GM18511 (cell line): ENCODE data around the gene CENPK.
"Not testable (repeated sequence)": the region's sequence is repeated elsewhere in the genome, so short reads cannot be mapped to it uniquely, and the experiment has no call there.

Experiments
- ATAC-seq: cut with Tn5 transposase; IDR thresholded peaks from one replicate; pipeline ENCODE4 v1.9.1; 2021; ENCODE audit warnings: mild to moderate bottlenecking, moderate library complexity; ENCODE audit not compliant: unreplicated experiment

Gene CENPK

DNA sequence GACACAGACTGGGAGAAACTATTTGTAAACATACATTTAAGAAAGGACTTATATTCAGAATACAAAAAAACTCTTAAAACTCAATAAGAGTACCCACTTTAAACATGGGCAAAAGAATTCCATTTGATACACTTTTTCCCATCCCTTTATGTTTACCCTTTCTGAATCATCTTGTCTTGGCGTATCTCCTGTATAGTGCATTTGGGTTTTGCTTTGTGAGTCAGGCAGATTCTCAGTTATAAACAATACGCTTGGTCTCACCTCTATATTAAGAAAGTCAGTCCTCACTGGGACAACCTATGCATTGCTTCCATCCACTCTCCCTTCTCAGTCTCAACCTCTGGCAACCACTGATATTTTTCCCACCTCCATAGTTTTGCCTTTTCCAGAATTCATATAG, 54.0 kb downstream of the CENPK start:
- no peak for ATAC-seq

DNA sequence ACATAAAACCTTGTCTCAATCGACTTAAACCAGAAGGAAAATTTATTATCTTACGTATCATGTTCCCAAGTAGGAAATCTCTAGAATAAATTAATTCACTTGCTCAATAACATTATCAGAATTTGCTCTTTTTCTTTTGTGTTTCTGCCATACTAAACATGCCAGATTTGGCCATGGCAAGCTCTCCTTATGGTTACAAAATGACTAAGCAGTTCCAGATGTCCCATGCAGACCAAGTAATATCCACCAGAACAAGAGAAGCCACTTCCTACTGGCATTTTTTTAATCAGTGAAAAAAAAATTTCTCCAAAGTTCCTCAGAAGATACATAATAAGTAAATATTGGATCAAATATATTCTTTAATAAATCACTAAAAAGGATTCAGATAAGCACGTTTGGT, 56.0 kb downstream of the CENPK start:
- ATAC-seq = no peak

DNA sequence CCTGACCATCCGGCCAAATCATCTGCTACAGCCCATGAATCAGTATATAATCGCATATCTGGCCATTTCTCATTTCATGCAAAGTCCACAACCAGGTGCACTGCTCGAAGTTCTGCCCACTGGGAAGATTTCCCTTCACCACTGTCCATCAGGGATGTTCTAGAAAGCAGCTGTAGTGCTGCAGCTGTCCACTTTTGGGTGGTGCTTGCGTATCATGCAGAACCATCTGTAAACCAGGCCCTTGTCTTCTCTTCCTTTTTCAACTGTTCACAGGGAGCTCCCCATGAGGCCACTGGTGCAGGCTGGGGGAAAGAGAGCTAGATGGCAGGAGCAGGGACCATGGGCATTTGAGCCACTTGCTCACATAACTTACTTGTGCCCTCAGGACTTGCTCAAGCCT, 73.8 kb downstream of the CENPK start:
- ATAC-seq = no peak

DNA sequence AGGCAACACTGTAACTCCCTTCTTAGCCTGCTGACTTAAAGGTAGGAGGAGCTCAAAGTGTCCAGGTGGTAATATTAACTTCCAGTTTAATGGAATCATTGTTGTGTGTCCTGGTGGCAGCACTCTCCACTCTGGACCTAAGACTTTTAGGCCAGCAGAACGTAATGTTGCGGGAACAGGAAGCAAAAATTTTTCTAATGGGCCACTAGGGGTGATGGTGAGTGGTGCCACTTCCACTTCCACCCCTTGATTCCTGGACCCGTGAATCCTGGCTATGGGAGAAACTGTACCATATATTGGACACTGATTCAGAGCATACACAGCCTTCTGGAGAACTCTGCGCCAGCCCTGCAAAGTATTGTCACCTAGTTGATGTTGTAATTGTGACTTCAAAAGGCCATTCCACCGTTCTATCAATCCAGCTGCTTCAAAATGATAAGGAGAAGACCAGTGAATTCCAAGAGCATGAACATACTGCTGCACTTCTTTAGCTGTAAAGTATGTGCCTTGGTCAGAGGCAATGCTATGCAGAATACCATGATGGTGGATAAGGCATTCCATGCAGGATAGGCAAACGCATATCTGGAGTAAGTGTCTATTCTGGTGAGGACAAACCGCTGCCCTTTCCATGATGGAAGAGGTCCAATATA, 74.8 kb downstream of the CENPK start:
- ATAC-seq = not testable (repeated sequence)

DNA sequence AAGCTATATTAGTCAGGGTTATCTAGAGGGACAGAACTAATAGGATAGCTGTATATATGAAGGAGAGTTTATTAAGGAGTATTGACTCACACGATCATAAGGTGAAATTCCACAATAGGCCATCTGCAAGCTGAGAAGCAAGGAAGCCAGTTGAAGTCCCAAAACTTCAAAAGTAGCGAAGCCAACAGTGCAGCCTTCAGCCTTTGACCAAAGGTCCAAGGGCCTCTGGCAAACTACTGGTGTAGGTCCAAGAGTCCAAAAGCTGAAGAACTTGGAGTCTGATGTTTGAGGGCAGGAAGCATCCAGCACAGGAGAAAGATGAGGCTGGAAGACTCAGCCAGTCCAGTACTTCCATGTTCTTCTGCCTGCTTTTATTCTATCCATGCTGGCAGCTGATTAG, 76.2 kb downstream of the CENPK start:
- not testable (repeated sequence) for ATAC-seq

DNA sequence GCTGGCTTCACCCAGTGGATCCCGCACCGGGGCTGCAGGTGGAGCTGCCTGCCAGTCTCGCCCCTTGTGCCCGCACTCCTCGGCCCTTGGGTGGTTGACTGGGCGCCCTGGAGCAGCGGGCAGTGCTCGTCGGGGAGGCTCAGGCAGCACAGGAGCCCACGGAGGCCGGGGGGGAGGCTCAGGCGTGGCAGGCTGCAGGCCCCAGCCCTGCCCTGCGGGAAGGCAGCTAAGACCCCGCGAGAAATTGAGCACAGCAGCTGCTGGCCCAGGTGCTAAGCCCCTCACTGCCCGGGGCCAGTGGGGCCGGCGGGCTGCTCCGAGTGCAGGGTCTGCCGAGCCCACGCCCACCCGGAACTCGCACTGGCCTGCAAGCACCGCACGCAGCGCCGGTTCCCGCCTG, 77.6 kb downstream of the CENPK start:
- ATAC-seq = no peak

DNA sequence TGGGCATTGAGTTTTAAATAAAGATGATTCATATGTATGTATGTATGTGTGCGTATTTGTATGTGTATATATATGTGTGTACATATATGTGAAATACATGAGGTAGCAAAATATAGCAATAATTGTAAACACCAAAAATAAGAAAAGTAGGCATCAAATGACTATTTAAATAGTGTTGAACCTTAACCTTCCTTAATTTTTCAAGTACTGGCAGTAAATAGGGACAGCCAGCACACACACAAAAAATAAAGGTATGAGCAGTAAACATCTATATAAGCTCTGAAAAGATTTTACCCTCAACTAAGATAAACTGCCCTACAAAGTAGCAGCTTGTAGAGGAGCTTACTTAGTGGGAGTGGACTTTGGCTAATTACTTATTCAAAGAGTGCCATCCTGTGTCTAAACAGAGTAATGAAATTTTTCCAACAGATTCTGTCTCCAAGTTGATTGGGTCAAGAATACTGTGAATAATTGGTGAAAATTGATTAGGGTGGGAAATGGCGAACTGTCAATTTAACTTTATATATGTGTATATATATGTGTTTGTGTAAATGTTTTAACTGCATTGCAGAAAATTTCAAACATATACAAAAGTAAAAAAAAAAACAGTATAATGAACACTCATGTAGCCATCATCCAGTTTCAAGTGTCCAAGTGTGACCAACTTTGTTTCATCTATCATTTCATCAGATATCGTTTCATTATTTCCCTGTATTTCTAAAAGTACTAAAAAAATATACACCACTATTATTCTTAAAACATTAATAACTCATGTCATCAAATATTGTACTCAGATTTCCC, 79.2 kb downstream of the CENPK start:
- ATAC-seq = peak; percentile 47

DNA sequence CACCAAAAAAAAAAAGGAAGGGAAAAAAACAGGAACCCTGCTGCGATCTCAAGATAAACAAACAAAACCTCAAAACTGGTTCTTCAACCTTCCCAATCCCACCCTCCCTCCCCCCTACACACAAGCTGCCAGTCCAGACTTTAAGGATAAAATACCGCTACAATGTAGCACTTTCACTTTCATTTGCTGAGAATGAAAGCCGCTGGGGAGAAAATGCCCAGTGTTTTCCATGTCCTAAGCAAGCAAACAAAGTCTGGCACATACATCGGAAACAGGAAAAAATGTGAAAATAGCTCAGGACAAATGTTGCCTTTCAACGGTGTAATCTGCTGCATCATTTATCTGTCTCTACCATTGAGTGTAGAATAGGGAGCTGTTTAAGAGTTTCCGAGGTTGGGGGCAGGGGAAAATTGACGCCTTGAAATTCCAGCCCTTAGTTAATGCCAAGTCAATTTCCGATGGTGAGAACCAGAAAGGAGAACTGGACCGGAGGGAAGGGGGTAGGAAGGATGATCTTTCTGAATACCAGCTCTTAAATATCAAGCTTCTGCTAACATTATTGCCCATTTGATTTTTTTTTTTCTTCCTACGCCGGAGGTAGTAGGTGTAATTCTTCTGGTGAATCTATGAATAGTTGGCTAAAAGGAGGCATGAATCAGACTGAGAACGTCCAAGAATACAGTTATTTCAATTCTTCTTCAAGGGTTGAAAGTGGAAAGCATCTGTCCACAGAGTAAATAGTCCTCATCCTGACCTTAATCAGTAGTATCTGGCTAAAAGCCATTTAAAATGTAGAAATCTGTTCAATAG, 80.0 kb downstream of the CENPK start:
- no peak for ATAC-seq

DNA sequence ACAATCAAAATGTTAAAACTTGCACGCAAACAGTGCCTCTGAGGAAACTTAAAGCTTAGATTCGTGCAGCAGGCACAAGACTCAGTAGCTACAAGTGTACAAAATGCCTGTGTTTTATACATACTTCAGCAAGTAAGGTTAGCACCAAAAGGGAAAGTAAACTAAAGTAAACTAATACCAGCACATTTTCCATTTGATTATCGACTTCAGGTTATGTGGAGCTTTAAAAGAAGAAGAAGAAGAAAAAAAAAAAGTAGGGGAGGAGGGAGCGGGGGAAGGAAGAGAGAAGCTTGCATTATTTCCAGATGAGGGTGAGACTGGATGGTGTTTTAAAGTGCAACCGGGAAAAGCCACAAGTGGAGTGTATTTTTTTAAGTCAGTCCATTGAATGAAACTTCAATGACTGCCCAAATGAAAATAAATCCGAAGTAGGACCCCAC, 80.7 kb downstream of the CENPK start:
- peak; percentile 12 for ATAC-seq

DNA sequence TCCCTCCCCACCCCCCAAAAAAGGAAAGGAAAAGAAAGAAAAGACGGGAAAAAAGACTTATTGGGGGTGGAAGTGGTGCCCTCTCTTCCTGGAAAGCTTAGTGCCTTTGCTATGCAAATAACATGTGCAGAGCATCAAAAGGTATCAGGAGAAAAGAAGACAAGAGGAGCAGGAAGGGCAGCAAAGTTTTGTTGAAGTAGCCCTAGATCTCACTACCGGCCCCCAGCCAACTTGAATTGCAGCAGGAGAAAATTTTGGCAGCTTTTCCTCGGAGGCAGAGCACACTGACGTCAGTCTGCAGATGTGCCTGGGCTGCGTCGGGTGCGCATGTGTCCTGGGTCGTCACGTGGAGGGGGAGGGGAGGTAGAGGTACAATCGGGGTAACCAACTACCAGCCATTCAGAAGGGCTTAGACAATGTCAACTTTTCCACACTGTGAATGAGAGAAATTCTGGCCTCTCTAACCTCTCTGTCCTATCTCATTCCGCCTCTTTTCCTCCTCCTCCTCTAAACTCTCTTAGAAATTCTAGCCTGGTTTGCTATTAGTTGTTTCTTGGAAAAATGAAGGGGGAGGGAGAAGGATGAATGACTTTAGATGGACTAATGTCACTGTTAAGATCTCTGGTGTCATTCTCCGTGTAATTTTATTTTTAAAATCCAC, 81.2 kb downstream of the CENPK start, which contains the start of gene ADAMTS6:
TSS of gene ADAMTS6 (minus strand) at position 286 of the 661 bp plus-strand sequence. CDS start 8,247 bp downstream, outside the sequence.
- ATAC-seq = peak; percentile 81

DNA sequence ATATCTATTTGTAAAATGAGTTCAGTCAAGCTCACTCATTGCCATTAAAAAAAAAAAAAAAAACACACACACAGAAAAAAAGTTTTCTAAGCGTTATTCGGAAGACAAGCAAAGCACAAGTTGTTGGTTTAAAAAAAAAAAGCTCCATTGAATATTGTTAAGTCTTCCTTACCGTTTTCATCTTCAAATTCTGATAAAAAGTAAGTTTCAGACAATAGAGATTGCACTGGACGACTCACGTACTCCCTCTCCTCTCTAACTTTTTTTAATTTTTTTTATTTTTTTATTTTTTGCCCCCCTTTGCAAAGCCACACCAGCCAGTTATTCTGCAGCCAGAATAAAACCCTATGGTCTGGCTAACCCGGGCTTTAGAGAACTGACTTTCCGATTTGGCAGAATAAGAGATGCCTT, 81.8 kb downstream of the CENPK start:
- ATAC-seq = peak; percentile 33

DNA sequence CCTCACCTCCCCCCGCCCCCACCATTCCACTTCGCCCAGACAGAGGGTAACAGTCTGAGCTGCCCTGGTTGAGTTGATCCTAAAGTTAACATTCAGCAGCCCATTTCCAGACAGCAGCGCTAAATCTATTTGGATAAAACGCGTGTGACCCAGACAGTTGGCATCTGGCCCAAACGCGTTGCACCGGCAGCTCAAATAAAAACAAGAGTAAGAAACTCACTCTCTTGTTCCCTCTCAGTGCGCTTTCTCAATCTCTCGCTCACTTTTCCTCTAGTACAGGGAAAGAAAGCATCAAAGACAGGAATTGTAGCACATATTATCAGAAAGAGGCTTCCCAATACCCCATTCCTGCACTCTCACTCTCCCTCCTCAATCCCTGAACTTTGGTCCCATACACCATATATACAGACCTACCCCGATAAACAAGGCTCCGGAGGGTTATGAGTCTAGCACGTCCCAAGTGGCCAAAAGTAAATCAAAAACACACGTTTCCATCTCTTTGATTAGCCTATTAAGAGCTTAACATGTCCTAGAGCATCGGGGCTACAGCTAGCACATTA, 82.6 kb downstream of the CENPK start:
- peak; percentile 37 for ATAC-seq

DNA sequence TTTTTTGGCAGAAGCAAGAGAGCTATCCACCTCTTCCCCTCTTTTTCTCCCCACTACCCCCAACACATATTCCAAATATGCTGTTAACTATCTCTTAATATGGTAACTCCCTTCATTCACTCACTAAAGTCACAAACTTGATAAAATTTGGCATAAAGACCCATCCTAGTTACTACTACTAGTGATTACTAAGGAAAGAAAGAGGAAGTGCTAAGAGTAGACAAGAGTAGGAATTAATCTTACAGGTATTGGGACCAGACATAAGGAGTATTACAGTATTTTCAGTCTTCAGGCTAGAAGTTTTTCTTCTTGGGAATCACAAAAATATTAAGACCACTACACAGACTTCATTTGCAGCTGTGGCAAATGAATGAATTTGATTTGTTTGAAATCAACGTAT, 83.4 kb downstream of the CENPK start:
- ATAC-seq = no peak

DNA sequence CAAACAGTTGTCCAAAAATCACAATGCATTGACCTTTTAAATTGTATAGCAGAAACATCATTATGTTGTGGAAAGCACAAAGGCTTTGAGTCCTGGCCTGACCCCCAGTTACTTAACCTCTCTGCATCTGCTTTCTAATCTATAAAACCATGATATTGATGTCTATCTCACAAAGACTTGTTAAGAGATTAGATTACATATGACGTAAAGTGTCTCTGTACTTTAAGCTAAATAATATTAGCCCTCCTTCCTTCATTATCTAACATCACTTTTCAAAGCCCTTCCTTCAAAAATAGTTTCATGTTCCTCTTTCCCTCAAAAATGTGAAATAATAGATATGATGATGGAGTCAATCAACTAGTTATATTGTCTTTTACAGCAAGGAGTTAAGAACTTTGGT, 84.6 kb downstream of the CENPK start:
- no peak for ATAC-seq

DNA sequence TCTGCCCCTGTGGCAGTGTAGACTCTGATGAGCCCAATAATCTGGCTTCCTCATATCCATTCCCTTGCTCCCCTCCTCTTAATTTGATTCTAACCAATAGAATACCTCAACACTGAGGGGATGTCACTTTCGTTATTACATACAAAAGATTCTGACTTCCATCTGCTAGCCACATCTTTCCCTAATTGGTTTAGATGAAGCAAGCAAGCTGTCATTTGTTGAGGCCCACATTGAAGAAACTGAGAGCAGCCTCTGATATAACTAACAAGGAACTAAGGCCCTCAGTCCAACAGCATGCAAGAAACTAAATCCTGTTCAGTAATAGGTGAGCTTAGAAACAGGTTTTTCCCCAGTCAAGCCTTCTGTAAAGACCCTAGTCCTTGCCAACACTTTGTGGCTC, 87.1 kb downstream of the CENPK start:
- no peak for ATAC-seq

DNA sequence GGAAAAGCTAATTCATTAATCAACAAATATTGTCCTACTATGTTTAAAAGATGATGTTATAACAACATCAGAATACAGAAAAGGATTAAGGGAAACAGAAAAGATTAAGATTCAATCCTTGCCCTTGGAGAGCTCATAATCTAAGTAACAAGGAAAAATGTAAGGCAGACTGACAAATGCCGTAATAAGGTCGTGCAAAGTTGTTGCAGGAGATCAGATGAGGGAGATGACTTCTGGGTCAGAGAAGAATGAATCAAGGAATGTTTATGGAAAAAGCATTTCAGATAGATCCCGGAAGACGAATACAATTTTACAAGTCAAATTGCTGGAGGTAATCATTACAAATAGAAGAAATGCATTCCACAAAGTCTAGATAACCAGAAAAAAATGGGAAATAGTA, 87.6 kb downstream of the CENPK start:
- no peak for ATAC-seq

DNA sequence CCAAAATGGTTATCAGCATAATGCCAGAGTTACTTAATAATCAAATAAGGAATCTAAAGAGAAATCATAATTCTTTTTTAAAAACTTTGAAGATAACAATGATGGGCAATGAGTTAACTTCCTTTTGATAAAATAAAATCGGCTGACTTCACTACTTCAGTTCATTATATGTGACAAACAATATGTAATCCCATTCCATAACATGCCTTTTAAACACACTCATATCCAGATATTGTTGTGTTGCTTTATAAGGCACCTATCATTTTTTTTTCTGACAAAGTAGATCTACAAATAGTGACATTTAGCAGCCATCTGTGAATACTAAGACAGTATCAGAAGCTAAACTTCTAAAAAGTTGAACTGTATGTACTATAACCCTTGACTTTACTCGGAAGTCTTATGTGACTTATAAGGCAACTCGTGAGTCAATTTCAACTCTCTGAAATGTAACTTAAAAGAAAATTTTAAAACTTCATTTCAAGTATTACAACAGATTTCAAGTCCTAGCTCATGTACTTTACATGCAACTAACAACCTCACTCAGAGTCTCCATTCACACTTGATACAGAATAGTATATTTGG, 88.7 kb downstream of the CENPK start:
- ATAC-seq = no peak

DNA sequence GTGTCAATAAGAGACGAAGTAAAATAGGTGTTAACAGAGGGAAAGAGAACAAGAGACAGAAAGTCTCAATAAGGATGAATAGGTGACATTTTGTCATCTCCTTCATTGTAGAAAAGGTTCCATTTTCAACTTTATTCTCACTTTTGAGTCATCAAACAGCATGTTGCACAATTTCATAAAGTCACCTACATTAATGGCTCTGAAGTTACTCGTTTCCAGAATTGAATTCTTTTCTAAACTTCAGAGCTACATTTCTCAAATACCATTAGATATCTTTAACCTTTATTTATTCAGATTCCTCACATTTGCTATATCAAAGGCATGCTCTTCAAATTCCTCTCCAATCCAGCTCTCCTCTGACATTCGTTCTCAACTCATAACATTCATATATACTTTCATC, 94.3 kb downstream of the CENPK start:
- no peak for ATAC-seq
